ENCODE measurements around the gene PTS.
"Not testable (repeated sequence)": the region's sequence is repeated elsewhere in the genome, so short reads cannot be mapped to it uniquely, and the experiment has no call there.

The PTS gene

GRCh38 chr11:112226062-112226830 lies at the start of gene PTS:
PTS (plus strand) TSS chr11:112226428; CDS start chr11:112226444, 16 bp downstream.
- DNase-seq (ENCODE audit: low read depth): peak; percentile 68

DNA sequence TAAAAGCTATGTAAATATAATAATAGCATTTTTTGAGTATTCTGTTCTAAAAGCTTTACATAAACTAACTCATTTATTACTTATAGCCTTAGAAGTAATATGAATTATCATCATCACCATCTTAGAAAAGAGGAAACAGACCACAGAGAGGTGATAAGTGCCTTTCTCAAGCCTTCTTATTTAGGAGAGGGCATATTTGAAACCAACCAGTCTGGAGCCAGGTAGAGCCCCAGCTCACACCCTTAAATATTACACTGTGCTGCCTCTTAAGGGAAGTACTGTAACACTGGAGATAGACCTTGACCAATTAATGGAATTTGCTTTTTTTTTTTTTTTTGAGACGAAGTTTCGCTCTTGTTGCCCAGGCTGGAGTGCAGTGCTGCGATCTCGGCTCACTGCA lies 48.6 kb upstream of the PTS start:
- DNase-seq (ENCODE audit: low read depth): no peak

DNA sequence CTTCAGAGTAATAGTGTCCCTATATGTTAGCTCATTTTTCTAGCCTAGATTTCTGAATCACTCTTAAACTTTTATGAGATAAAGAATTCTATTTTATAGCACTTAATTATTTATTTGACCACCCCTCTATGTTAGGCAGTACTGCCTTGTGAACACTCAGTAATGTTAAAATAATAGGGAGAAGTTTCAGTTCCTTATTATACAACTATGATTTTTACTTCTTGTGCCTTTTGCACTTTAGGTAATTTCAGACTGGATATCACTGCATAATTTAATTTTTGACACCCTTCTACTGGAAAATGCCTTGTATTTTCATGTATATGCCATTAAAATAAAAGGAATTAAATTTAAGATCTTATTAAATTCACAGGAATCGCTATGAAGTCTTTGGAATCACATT lies 47.8 kb upstream of the PTS start:
- DNase-seq (ENCODE audit: low read depth): no peak

DNA sequence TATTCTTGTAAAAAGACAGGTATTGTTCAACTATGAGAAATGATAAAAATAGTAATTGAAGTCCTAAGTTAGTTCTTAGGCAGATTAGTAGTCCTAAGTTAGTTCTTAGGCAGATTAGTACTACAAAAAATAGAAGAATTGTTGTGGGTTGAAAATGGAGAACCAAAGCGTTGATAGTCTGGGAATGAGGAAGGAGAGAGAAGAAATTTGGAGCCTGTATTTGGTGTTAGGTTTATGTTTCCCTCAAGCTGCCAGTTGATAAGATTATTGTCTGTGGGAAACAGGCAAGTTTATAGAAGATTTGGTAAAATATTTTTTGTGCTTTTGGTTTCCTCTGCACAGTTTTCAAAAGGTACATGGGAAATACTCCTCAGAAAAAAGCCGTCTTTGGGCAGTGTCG lies 47.3 kb upstream of the PTS start:
- no peak for DNase-seq (ENCODE audit: low read depth)

GRCh38 chr11:112179601-112180000 lies 46.6 kb upstream of the PTS start:
- no peak for DNase-seq (ENCODE audit: low read depth)

- DNase-seq (ENCODE audit: low read depth): no peak
Observed at GRCh38 chr11:112182867-112183266, 43.4 kb upstream of the PTS start.

DNA sequence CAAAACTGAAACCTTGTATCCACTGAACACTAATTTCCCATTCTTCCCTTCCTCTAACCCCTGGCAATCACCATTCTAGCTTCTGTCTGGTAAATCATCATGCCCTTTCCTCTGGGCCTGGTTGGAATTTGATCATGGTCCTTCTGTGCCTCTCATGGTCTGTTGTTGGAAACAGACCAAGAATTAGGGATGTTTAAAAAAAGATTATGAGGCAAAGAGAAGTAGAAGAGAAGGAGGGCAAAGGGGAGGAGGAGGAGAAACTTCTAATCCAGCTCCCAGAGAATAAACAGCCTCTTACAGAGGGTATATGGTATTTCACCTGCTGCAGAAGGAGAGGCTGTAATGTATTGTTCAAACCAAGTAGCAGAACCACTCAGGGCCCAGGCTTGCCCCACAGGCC lies 40.3 kb upstream of the PTS start:
- DNase-seq (ENCODE audit: low read depth): no peak

DNA sequence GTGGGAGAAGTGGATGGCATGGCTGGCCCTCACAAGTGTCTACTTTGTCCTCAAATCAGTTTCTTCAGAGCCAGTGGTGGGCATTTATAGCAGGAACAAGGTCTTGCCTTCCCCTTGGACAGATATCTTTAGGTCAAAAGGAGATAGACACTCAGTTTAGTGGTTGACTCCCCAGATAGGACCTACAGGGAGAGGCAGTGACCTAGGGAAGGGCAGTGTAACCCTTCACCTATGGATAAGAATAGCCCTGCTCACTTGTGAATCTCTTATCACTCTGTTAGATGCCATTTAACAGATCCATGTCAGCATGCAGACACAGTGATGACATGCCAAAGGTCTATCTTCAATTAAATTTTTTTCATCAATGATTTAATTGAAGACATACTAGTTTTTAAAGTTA lies 39.9 kb upstream of the PTS start:
- no peak for DNase-seq (ENCODE audit: low read depth)

DNA sequence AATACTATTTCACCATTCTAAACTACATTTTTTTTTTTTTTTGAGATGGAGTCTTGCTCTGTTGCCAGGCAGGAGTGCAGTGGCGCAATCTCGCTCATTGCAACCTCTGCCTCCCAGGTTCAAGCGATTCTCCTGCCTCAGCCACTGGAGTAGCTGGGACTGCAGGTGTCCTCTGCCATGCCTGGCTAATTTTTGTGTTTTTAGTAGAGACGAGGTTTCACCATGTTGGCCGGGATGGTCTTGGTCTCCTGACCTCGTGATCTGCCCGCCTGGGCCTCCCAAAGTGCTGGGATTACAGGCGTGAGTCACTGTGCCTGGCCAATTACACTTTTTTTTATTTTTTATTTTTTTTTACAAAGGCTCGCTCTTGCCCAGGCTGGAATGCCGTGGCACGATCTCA lies 31.1 kb upstream of the PTS start:
- DNase-seq (ENCODE audit: low read depth): not testable (repeated sequence)

- DNase-seq (ENCODE audit: low read depth): no peak
Observed at GRCh38 chr11:112195951-112196351, 30.3 kb upstream of the PTS start.

- DNase-seq (ENCODE audit: low read depth): no peak
Observed at GRCh38 chr11:112196519-112197087, 29.6 kb upstream of the PTS start.

- not testable (repeated sequence) for DNase-seq (ENCODE audit: low read depth)
Observed at GRCh38 chr11:112199101-112199500, 27.1 kb upstream of the PTS start.

DNA sequence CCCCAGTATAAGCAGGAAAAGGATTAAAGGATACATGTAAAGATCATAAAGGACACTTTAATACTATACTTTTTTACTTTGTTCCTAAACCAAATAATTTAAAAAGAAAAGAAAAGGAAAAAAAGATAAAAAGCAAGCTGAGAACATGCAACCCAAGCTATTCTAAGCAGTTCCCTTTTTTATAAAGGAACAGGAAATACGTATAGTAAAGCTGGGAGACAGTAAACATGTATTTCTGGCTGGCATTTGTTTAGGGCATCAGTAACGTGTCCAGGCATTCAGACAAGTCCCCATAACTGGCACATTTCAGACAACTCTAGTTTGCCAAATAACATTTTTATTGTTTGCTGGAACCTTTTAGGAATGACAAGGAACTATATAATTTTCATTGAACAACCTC lies 26.0 kb upstream of the PTS start:
- no peak for DNase-seq (ENCODE audit: low read depth)

GRCh38 chr11:112206071-112206470 lies 20.2 kb upstream of the PTS start:
- DNase-seq (ENCODE audit: low read depth): no peak

DNA sequence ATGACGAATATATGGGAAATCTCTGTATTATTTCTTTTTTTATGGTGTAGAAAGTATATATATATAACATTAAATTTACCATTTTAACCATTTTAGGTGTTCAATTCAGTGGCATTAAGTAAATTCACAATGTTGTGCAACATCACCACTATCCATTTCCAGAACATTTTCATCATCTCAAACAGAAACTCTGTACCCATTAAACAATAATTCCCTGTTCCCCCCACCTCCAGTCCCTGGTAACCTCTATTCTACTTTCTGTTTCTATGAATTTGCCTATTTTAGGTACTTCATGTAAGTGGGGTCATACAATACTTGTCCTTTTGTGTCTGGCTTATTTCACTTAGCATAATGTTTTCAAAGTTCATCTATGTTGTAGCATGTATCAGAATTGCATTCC lies 15.3 kb upstream of the PTS start:
- no peak for DNase-seq (ENCODE audit: low read depth)

DNA sequence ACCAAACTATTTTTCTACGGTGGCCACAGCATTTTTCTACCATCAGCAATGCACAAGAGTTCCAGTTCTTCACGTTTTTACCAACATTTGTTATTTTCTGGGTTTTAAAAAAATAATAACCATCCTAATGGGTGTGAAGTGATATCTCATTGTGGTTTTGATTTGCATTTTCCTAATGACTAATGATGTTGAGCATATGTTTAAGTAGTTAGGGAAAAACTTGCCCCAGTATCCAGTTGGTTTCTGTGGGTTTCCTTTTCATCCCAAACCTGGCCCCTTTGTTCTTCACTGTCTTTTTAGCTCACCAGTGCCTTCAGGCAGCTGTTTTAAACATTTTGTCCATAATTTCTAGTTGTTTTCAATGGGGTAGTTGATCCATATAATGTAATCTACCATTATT lies 14.7 kb upstream of the PTS start:
- no peak for DNase-seq (ENCODE audit: low read depth)

DNA sequence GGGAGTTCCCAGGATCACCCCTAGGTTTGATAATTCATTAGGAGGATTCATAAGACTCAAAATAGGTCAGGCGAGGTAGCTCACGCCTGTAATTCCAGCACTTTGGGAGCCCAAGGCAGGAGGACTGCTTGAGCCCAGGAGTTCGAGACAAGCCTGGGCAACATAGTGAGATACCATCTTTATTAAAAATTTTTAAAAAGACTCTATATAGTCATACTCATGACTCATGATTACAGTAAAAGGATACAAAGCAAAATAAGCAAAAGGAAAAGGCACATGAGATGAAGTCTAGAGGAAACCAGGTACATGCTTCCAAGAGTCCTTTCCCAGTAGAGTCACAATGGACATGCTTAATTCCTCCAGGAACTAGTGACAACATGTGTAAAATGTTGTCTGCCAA lies 13.9 kb upstream of the PTS start:
- no peak for DNase-seq (ENCODE audit: low read depth)

DNA sequence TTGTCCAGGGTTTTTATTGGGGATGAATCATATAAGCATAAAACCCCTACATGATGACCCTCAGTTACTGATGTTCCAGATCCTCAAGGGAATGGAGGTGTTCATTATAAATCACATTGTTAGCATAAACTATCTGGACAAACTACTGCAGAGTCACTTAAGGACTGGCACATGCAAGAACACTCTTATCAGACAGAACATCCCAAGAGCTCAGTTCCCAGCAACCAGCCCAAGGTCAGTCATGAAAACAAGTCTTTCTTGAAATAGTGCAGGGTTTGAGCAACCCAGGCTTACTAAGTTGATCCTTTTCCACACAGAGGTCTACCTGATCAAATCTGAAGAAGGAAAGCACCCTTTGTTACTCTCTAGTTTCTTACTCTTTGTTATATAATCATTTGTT lies 13.5 kb upstream of the PTS start:
- no peak for DNase-seq (ENCODE audit: low read depth)

DNA sequence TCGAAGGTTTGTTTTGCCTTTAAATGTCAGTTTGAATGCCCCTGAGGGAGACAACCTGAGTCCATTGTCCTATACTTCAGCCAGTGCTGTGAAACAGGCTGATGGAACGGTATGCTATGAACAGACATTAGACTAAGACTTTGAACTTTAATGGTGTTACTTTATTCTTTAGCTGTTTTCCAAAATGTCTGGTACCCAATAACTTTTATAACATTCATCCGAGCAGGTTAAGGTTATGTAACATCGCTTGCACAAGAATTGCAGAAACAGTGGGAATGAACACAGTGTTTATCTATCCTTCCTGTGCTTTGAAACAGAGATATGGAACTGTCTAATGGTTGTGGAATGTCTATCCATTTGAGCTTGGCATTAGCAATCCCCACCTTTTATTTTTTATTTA lies 12.5 kb upstream of the PTS start:
- DNase-seq (ENCODE audit: low read depth): no peak

- DNase-seq (ENCODE audit: low read depth): no peak
Observed at GRCh38 chr11:112215621-112216020, 10.6 kb upstream of the PTS start.

DNA sequence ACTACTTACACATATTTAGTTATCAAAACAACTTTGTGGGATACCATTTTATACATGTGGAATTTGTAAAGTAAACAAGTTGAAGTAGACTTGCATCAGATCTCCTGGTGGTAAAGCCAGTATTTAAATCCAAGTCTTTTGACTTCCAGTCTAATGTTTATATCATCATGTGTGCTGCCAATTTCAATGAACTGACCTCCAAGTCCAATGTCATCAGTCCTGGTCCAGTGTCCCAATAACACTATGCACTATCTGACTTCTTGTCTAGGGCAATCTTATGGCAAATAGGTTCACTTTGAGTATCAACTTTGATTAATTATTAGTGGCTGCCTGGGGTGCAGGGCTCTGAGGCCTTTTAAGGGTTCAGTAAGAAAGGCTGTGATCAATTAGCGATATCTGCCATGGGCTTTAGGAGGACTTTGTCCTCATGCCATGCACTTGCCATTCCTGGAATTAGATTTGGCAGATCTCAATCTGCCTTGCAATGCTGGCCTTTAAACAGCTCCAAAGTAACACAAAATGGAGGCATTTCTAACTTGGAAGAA lies 9.6 kb upstream of the PTS start:
- DNase-seq (ENCODE audit: low read depth): no peak

DNA sequence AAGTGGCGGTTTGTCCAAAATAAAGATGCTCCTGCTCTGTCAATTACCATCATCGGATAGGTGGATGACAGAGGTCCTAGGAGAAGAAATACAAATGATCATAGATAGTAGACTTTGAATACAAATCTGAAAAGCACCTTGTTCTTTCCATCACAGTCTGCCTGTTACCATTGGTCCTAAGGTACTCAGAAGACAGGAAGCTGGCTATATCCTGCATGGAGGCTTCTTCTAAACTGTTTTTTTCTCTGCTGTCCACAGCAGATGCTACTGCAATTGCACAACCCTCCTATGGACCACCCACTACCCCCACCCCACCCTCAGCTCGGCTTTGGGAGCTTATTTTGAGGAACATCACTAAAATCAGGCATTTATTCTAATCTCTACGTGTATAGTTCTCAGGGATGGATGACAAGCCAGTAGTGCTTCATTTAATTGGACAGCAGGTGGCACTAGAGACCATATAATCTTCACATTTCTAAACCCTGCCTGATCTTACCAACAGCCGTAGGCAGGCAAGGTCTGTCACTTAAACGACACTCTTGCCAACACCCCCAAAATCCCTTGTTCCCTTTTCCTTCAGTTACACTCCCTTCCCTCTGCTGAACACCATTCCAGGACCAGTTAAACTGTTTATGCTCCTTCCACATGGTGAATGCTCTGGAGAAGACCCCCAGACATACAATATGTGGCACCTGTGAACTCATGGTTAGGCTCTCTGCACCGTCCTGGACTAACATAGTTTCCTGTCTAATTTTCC lies 6.6 kb upstream of the PTS start:
- no peak for DNase-seq (ENCODE audit: low read depth)

DNA sequence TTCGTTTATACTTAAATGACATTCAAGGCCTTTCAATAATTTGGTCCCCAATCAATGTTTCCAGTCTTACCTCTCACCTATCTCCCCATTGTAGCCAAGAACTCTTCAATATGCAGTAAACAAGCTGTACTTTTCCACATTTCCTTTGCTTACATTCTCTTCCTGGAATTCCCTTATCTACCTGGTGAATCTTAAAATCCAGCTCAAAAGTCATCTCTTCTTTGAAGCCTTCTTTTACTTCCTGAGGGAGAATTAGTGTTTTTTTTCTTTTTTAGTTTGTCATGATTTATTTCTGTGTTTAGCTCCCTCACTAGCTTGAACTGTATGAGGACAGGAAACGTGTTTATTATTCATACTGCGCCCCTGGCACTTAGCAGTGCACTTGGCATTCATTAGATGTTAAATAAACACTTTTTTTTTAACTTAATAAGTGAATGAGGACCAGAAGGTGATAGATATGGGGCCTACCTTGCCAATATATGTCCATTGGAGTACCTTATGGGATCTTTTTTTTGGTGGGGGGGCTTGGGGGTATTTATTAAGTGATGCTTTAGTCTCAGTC lies 4.9 kb upstream of the PTS start:
- DNase-seq (ENCODE audit: low read depth): no peak

All from stimulated activated CD8-positive, alpha-beta memory T cell treated with anti-CD3 and anti-CD28 coated beads, Interleukin-12 subunit alpha, Interleukin-12 subunit beta, amount 100 ng/mL, for 1 hour (primary cell).